Gastrocnemius medialis (tissue), 4 donors: ENCODE results near the gene RDH13.

ENCODE experiments used
- CTCF ChIP-seq, 5 experiments: fragments of 450-650 bp in 3 of 5; fragments of 200-600 bp in 2 of 5; sonication (generic) in 2 of 5; IDR thresholded peaks in 4 of 5; conservative IDR thresholded peaks in 1 of 5; 1 replicate in 4 of 5; 2 replicates in 1 of 5; pipeline ENCODE4 v1.5.1; 2016 to 2019; ENCODE audit warnings: antibody characterized with exemption in 5 of 5, mild to moderate bottlenecking in 3 of 5, moderate library complexity in 3 of 5
- POLR2A ChIP-seq, 2 donors: fragments of 450-650 bp; IDR thresholded peaks; one replicate each; pipeline ENCODE4 v1.6.1; 2017; ENCODE audit warnings: antibody characterized with exemption in 2 of 2, mild to moderate bottlenecking in 2 of 2, moderate library complexity in 2 of 2

- TF ChIP-seq CTCF (IDR thresholded peaks at IDR 0.05 in 4 of 5, conservative IDR thresholded peaks at IDR 0.05 in 1 of 5) (no peak), POLR2A (IDR thresholded peaks at IDR 0.05) (no peak)
Measured at GRCh38 chr19:55036058-55036457, 26.9 kb downstream of the RDH13 start.
